Erythroblast (primary cell): ENCODE data around the gene TSC22D2.

ENCODE experiments used
- GATA1 ChIP-seq: IDR thresholded peaks from 2 replicates; pipeline ENCODE4 v1.6.1; 2011; ENCODE audit warnings: low read depth, mild to moderate bottlenecking, control low read depth, low read length, moderate library complexity
- POLR2A ChIP-seq: IDR thresholded peaks from 2 replicates; pipeline ENCODE4 v1.6.1; 2011; ENCODE audit warnings: mild to moderate bottlenecking, low read length

GRCh38 chr3:150374975-150375374 is 33.1 kb upstream of the TSC22D2 start:
- TF ChIP-seq POLR2A: no peak
- TF ChIP-seq GATA1: no peak
